Parathyroid adenoma (tissue), 2 donors: ENCODE results near the gene VSTM2A.

Source experiments
- H2AFZ ChIP-seq: fragments of 300-600 bp; sonication (generic); one replicate; pipeline ENCODE4 v1.7.0; 2017; ENCODE audit warnings: antibody characterized with exemption, mild to moderate bottlenecking
- H3K27ac ChIP-seq: fragments of 300-600 bp; sonication (generic); one replicate; pipeline ENCODE4 v1.7.0; 2017
- H3K27me3 ChIP-seq: fragments of 300-600 bp; sonication (generic); one replicate; pipeline ENCODE4 v1.7.0; 2017; ENCODE audit warnings: low read length; ENCODE audit not compliant: control insufficient read depth, insufficient read depth
- H3K36me3 ChIP-seq: fragments of 300-600 bp; sonication (generic); one replicate; pipeline ENCODE4 v1.7.0; 2017; ENCODE audit warnings: low read length; ENCODE audit not compliant: control insufficient read depth, insufficient read depth
- H3K4me1 ChIP-seq: fragments of 300-600 bp; sonication (generic); one replicate; pipeline ENCODE4 v1.7.0; 2017; ENCODE audit warnings: control low read depth
- H3K4me2 ChIP-seq: fragments of 300-600 bp; sonication (generic); one replicate; pipeline ENCODE4 v1.7.0; 2017; ENCODE audit warnings: low read length
- H3K4me3 ChIP-seq: fragments of 300-600 bp; sonication (generic); one replicate; pipeline ENCODE4 v1.7.0; 2017; ENCODE audit warnings: low read depth, low read length
- H3K79me2 ChIP-seq: fragments of 300-600 bp; sonication (generic); one replicate; pipeline ENCODE4 v1.7.0; 2017; ENCODE audit warnings: control low read depth
- H3K9ac ChIP-seq: fragments of 300-600 bp; sonication (generic); one replicate; pipeline ENCODE4 v1.7.0; 2017; ENCODE audit warnings: mild to moderate bottlenecking
- H3K9me3 ChIP-seq: fragments of 300-600 bp; sonication (generic); one replicate; pipeline ENCODE4 v1.7.0; 2017; ENCODE audit warnings: low read length; ENCODE audit not compliant: control insufficient read depth
- CTCF ChIP-seq: fragments of 300-600 bp; sonication (generic); IDR thresholded peaks from one replicate; pipeline ENCODE4 v1.7.0; 2017; ENCODE audit warnings: antibody characterized with exemption, mild to moderate bottlenecking
- donor health status: primary hyperparathyroidism.

VSTM2A gene

GRCh38 chr7:54546986-54547314, 4.8 kb downstream of the VSTM2A start:
- H3K4me2 ChIP-seq: peak overlapping the region; percentile 58
- no peaks in the 10 kb centered on the region for H3K79me2 ChIP-seq
- H3K4me3 ChIP-seq: no peak overlapping the region
- no peaks in the 10 kb centered on the region for H3K36me3 ChIP-seq
- H3K27ac ChIP-seq: no peak overlapping the region
- no peaks in the 10 kb centered on the region for H3K4me1 ChIP-seq
- no peaks in the 10 kb centered on the region for H3K27me3 ChIP-seq
- H3K9ac ChIP-seq: no peak overlapping the region
- TF ChIP-seq CTCF: no peak
- H2AFZ ChIP-seq: peak overlapping the region; percentile 11
- H3K9me3 ChIP-seq: no peaks in the 10 kb centered on the region

GRCh38 chr7:54550471-54550870, 8.3 kb downstream of the VSTM2A start:
- Histone ChIP-seq H3K27ac (no peak overlapping the region), H3K4me3 (no peak overlapping the region), H3K27me3 (no peaks in the 10 kb centered on the region), H2AFZ (no peak overlapping the region), H3K9ac (no peak overlapping the region), H3K4me1 (no peaks in the 10 kb centered on the region), H3K9me3 (no peaks in the 10 kb centered on the region), H3K36me3 (no peaks in the 10 kb centered on the region), H3K79me2 (no peaks in the 10 kb centered on the region), H3K4me2 (no peak overlapping the region)
- TF ChIP-seq CTCF: no peak

GRCh38 chr7:54556121-54556520, 13.9 kb downstream of the VSTM2A start:
- no peak overlapping the region for H2AFZ ChIP-seq
- H3K4me2 ChIP-seq: no peak overlapping the region
- no peak overlapping the region for H3K27ac ChIP-seq
- H3K36me3 ChIP-seq: no peaks in the 10 kb centered on the region
- no peak overlapping the region for H3K9ac ChIP-seq
- H3K4me1 ChIP-seq: no peaks in the 10 kb centered on the region
- TF ChIP-seq CTCF: no peak
- no peak overlapping the region for H3K4me3 ChIP-seq
- H3K9me3 ChIP-seq: no peaks in the 10 kb centered on the region
- H3K79me2 ChIP-seq: no peaks in the 10 kb centered on the region
- H3K27me3 ChIP-seq: peaks cover 3% of the 10 kb centered on the region

DNA sequence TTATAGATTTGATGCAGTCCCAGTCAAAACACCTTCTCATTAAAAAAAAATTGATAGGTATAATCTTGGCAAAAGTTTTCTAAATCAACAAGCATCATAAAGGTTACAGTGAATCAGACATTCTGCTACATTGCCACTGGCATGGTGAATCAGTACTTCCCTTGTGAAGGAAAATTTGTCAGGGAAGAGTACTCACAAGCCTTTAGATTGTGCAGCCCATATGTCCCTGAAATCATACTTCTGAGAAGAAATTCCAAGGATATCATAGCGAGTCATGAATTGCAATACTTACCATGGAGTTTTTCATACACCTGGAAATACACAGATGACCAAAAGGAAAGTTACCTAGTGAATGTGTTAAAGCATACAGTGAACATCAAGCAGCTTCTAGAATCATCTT, 17.2 kb downstream of the VSTM2A start:
- Histone ChIP-seq H3K9ac (no peak overlapping the region), H3K4me1 (no peaks in the 10 kb centered on the region), H3K27me3 (peaks cover 3% of the 10 kb centered on the region), H3K27ac (no peak overlapping the region), H2AFZ (no peak overlapping the region), H3K4me2 (no peak overlapping the region), H3K4me3 (no peak overlapping the region), H3K36me3 (no peaks in the 10 kb centered on the region), H3K9me3 (no peaks in the 10 kb centered on the region), H3K79me2 (no peaks in the 10 kb centered on the region)
- TF ChIP-seq CTCF: no peak

- H3K9ac ChIP-seq: no peak overlapping the region
- H3K27me3 ChIP-seq: peaks cover 3% of the 10 kb centered on the region
- H3K9me3 ChIP-seq: no peaks in the 10 kb centered on the region
- H3K79me2 ChIP-seq: no peaks in the 10 kb centered on the region
- H3K4me1 ChIP-seq: no peaks in the 10 kb centered on the region
- no peak for TF ChIP-seq CTCF
- H3K4me2 ChIP-seq: no peak overlapping the region
- H3K27ac ChIP-seq: no peak overlapping the region
- no peaks in the 10 kb centered on the region for H3K36me3 ChIP-seq
- H3K4me3 ChIP-seq: no peak overlapping the region
- no peak overlapping the region for H2AFZ ChIP-seq
Observed at GRCh38 chr7:54560198-54560597, 18.0 kb downstream of the VSTM2A start.
